SIG-M5 treated with dmso at 0.1 percent for 504 hours (cell line): ENCODE data around the gene GOLGA6L25.
"Not testable (repeated sequence)": the region's sequence is repeated elsewhere in the genome, so short reads cannot be mapped to it uniquely, and the experiment has no call there.

Experiments used
- DNase-seq: peaks from one replicate; lab custom pipeline; 2025; ENCODE audit not compliant: unreplicated experiment; lab: John Stamatoyannopoulos, UW

GOLGA6L25 gene, protein sequence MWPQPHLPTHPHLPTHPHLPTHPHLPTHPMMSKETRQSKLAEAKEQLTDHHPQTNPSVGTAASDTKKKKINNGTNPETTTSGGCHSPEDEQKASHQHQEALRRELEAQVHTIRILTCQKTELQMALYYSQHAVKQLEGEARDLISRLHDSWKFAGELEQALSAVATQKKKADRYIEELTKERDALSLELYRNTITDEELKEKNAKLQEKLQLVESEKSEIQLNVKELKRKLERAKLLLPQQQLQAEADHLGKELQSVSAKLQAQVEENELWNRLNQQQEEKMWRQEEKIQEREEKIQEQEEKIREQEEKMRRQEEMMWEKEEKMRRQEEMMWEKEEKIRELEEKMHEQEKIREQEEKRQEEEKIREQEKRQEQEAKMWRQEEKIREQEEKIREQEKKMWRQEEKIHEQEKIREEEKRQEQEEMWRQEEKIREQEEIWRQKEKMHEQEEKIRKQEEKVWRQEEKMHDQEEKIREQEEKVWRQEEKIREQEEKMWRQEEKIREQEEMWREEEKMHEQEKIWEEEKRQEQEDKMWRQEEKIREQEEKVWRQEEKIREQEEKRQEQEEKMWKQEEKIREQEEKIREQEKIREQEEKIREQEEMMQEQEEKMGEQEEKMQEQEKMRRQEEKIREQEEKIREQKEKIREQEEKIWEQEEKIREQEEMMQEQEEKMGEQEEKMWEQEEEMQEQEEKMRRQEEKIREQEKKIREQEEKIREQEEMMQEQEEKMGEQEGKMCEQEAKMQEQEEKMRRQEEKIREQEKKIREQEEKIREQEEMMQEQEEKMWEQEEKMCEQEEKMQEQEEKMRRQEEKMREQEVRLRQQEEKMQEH

GRCh38 chr15:28553268-28553667 lies at the start of gene GOLGA6L25:
Gene GOLGA6L25 (plus strand): TSS chr15:28553568. CDS start chr15:28553629, 61 bp downstream.
- DNase-seq: not testable (repeated sequence)

DNA sequence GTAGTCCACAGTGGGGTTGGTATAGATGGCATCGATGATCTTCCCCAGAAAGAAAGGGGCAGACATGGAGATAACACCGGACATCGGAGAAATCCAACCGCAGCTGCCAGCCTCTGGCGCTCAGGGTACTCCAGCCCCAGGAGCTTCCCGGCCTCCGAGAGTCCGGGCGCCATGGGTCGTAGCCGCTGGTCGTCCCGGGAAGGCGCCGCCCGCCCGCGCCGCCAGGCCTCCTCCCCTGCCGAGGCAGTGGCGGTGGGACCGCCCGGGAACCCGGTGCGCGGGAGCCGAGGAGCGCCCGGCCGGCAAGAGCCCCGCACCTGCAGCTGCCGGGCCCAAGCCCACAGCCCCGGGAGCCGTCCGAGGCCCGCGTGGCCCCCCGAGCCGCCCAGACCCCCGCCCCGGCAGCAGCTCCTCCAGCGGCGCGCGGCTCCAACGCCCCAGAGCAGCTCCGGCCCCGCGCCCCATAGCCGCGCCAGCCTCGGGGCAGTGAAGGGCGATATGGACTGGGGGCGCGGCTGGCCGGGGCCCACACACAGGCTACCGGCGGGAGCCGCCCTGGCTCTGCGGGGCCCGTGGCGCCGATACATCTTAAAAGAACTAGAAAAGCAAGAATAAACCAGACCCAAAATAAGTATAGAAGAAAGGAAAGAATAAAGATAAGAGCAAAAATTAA lies 45.0 kb upstream of the GOLGA6L25 start:
- DNase-seq: not testable (repeated sequence)

DNA sequence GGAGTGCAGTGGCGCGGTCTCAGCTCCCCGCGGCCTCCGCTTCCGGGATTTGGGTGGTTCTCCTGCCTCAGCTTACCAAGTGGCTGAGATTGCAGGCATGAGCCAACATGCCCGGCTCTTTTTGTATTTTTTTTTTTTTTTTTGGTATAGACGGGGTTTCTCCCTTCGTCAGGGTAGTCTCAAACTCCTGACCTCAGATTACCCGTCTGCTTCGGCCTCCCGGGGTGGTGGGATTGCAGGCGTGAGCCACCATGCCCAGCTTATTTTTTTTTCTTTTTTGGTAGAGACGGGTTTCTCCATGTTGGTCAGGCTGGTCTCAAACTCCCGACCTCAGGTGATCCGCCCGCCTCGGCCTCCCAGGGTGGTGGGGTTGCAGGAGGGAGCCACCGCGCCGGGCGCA lies 39.2 kb upstream of the GOLGA6L25 start:
- not testable (repeated sequence) for DNase-seq

DNA sequence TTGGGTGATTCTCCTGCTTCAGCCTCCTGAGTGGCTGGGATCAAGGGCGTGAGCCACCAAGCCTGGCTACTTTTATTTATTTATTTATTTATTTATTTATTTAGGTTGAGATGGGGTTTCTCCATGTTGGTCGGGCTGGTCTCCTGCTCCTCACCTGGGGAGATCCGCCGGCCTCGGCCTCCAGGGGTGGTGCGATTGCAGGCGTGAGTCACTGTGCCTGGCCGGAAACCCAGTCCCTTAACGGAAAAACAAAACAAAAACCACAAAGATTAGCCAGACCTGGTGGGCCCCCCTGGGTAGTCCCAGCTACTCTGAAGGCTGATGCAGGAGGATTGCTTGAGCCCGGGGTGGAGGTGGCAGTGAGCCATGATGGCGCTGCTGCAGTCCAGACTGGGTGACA lies 38.2 kb upstream of the GOLGA6L25 start:
- DNase-seq: not testable (repeated sequence)

- not testable (repeated sequence) for DNase-seq
Observed at GRCh38 chr15:28532954-28533353, 20.4 kb upstream of the GOLGA6L25 start, which contains the start of gene GOLGA8G. Gene GOLGA8G (minus strand): TSS chr15:28532971. CDS start chr15:28532909, 62 bp downstream.

- not testable (repeated sequence) for DNase-seq
Observed at GRCh38 chr15:28573351-28573750, 20.0 kb downstream of the GOLGA6L25 start.

GRCh38 chr15:28588977-28589606 lies 35.7 kb downstream of the GOLGA6L25 start:
- DNase-seq: not testable (repeated sequence)

GRCh38 chr15:28589769-28590168 lies 36.4 kb downstream of the GOLGA6L25 start:
- not testable (repeated sequence) for DNase-seq

DNA sequence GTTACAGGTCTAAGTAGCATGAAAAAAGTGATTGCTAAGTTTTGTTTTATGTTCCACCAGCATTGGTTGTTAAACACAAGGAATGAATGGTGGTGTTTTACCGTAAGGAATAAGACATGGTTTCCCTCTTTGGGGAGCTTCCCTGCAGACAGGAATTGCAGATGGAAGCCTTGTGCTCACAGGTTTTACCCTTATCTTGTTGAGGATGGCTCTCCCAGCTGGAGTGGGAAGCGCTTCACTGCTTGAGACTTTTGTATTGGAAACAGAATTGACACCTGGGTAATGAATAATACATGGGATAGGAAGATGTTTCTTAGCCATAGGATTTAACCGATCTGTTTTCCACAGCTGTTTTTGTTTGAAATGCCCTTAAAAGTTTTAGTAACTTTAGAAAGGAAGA lies 39.0 kb downstream of the GOLGA6L25 start:
- not testable (repeated sequence) for DNase-seq

GRCh38 chr15:28593424-28594129 lies 40.2 kb downstream of the GOLGA6L25 start:
- not testable (repeated sequence) for DNase-seq

DNA sequence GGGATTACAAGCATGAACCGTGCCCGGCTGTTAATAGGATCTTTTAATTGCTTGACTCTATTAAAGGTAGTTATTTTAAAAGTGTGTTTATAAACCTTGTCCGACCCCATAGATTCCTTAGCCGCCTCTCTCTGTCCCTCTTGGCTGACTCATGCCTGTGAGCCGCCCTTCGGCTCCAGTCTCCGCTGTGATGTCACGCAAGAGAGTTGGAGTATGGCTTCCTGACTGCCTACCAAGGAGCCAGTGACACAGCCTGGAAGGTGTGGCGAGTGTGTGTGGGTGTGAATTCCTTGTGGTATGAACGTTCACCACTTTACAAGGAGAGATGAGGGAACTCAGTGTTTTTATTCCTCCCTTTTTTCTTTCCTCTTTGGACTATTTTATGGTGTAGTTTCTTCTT lies 44.1 kb downstream of the GOLGA6L25 start:
- DNase-seq: not testable (repeated sequence)

DNA sequence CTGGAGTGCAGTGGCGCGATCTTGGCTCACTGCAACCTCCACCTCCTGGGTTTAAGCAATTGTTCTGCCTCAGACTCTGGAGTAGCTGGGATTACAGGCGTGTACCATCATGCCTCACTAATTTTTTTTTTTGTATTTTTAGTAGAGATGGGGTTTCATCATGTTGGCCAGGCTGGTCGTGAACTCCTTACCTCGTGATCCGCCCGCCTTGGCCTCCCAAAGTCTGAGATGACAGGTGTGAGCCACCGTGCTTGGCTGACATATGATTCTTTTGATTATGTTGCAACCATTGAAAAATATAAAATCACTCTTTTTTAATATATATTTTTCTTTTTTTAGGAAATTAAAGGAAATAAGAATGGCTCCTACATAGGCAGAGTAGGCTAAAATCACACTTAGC lies 44.8 kb downstream of the GOLGA6L25 start:
- DNase-seq: not testable (repeated sequence)

DNA sequence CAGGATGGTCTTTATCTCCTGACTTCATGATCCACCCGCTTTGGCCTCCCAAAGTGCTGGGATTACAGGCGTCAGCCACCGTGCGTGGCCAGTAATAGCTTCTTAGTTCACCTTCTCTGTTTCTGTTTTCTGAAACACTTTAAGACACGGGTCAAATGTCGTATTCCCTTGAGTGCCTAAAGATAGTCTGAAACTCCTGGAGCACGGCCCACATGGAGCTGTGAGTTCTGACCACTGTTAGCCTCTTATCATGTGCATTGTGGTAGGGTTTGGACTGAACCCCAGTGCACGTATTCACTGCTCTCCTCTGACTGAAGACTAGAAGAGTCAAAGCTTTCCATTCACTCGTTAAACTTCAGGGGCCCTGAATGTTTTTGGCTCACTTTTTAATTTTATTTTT lies 48.8 kb downstream of the GOLGA6L25 start:
- DNase-seq: not testable (repeated sequence)
